ENCODE results near the gene AKAP1. TPM values are rescaled to one million over a fixed set of nuclear protein-coding genes. Genes with fewer than 3 reads are reported as not detected.

Gene AKAP1
- total RNA-seq, 1 donor from 2014 or later: 26.4 TPM

DNA sequence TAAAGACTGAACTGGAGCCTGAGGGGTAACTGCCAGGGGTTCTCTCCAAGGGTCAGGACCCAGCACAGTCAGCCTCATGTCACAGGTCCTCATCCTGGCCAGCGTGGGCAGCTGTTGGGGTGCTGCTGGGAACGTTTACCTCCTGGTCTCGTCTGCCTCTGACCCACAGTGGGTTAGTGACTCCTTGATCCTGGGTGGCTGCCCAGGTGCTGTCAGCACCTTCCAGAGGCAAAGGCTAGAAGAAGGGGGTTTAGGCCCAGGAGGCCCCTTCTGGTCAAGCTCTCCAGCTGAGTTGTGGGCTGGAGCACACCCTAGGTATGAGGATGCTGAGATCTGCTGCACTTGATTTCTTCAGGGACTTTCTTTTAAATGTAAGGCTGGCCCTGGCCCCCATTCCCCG lies 30.3 kb downstream of the AKAP1 start:
- H3K27me3 Mint-ChIP-seq (ENCODE audit: low read depth): no peaks in the 10 kb centered on the region
- H3K4me1 Mint-ChIP-seq: peaks cover 6% of the 10 kb centered on the region

DNA sequence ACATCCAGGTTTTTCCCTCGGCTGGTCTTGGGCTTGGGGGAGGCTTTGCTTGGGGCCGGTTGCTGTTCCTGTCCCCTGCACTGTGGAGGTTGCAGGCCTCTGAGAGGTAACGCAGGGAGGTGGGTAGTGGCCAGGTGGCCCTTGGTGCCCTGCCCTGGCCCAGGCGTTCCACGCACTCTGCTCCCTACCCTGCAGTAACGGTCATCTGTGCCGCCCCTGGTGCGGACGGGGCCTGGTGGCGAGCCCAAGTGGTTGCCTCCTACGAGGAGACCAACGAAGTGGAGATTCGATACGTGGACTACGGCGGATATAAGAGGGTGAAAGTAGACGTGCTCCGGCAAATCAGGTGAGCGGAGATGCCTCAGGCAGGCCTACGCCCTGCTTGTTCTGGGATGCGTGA lies 30.9 kb downstream of the AKAP1 start:
- no peaks in the 10 kb centered on the region for H3K27me3 Mint-ChIP-seq (ENCODE audit: low read depth)
- DNase-seq (ENCODE audit: low spot score in 2 of 2, unreplicated experiment in 2 of 2): no peak
- H3K4me3 Mint-ChIP-seq: no peak overlapping the region
- peaks cover 33% of the 10 kb centered on the region for H3K36me3 Mint-ChIP-seq
- H3K4me1 Mint-ChIP-seq: peaks cover 2% of the 10 kb centered on the region
- no peak overlapping the region for H3K27ac Mint-ChIP-seq
- TF ChIP-seq, protein P1, sequence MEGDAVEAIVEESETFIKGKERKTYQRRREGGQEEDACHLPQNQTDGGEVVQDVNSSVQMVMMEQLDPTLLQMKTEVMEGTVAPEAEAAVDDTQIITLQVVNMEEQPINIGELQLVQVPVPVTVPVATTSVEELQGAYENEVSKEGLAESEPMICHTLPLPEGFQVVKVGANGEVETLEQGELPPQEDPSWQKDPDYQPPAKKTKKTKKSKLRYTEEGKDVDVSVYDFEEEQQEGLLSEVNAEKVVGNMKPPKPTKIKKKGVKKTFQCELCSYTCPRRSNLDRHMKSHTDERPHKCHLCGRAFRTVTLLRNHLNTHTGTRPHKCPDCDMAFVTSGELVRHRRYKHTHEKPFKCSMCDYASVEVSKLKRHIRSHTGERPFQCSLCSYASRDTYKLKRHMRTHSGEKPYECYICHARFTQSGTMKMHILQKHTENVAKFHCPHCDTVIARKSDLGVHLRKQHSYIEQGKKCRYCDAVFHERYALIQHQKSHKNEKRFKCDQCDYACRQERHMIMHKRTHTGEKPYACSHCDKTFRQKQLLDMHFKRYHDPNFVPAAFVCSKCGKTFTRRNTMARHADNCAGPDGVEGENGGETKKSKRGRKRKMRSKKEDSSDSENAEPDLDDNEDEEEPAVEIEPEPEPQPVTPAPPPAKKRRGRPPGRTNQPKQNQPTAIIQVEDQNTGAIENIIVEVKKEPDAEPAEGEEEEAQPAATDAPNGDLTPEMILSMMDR (IDR thresholded peaks at IDR 0.05; ENCODE audit: unreplicated experiment): no peak
- no peaks in the 10 kb centered on the region for H3K9me3 Mint-ChIP-seq

More for the DNA sequence above, 30.3 kb downstream of the AKAP1 start:
- no peak for DNase-seq (ENCODE audit: low spot score in 2 of 2, unreplicated experiment in 2 of 2)
- TF ChIP-seq, protein P1 (IDR thresholded peaks at IDR 0.05; ENCODE audit: unreplicated experiment): no peak
- no peaks in the 10 kb centered on the region for H3K9me3 Mint-ChIP-seq
- no peak overlapping the region for H3K4me3 Mint-ChIP-seq
- no peak overlapping the region for H3K27ac Mint-ChIP-seq
- peaks cover 30% of the 10 kb centered on the region for H3K36me3 Mint-ChIP-seq

DNA sequence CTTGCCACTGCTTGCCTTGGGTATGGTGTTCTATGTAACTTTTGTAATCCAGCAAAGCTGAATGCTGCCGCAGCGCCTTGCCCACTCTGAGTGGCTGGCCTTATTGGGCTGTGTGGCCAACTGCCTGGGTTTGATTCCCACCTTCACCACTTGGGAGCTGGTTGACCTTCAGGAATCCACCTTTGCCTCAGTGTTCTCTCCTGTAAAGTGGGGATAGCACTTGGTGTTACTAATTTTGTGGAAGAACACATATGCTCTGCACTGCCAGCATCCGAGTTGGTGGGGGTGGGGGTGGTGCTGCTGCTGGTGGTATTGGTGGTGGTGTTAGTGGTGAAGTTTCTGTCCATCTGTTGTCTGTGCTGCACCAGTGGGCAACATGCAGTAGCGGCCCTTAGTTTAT lies 32.8 kb downstream of the AKAP1 start:
- H3K36me3 Mint-ChIP-seq: peaks cover 27% of the 10 kb centered on the region
- H3K4me3 Mint-ChIP-seq: no peak overlapping the region
- TF ChIP-seq, protein P1 (IDR thresholded peaks at IDR 0.05; ENCODE audit: unreplicated experiment): no peak
- no peak for DNase-seq (ENCODE audit: low spot score in 2 of 2, unreplicated experiment in 2 of 2)
- H3K27ac Mint-ChIP-seq: no peak overlapping the region
- no peaks in the 10 kb centered on the region for H3K9me3 Mint-ChIP-seq
- H3K4me1 Mint-ChIP-seq: peaks cover 12% of the 10 kb centered on the region
- no peaks in the 10 kb centered on the region for H3K27me3 Mint-ChIP-seq (ENCODE audit: low read depth)

DNA sequence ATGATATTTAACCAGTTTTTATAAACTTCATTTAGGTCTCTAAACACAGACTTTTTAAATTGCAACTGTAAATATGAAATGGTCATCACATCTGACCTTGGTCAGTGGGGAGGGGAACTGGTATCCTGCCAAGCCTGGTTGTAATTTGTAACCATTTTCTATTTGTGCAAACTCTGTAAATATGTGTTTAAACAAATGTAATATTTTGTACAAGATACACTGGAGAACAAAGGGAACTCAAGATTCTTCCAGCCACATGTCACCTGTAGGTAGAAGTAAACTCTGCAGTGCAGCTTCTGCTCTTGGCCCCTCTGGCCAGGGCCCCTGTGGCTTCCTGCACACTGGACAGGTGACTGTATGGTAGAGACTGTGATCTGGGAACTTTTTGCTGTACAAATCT lies 35.8 kb downstream of the AKAP1 start:
- Mint-ChIP-seq H3K9me3 (no peaks in the 10 kb centered on the region), H3K4me3 (no peak overlapping the region), H3K27ac (no peak overlapping the region), H3K27me3 (ENCODE audit: low read depth) (no peaks in the 10 kb centered on the region), H3K36me3 (peaks cover 27% of the 10 kb centered on the region), H3K4me1 (peaks cover 12% of the 10 kb centered on the region)
- TF ChIP-seq, protein P1 (IDR thresholded peaks at IDR 0.05; ENCODE audit: unreplicated experiment): no peak
- DNase-seq (ENCODE audit: low spot score in 2 of 2, unreplicated experiment in 2 of 2): no peak

DNA sequence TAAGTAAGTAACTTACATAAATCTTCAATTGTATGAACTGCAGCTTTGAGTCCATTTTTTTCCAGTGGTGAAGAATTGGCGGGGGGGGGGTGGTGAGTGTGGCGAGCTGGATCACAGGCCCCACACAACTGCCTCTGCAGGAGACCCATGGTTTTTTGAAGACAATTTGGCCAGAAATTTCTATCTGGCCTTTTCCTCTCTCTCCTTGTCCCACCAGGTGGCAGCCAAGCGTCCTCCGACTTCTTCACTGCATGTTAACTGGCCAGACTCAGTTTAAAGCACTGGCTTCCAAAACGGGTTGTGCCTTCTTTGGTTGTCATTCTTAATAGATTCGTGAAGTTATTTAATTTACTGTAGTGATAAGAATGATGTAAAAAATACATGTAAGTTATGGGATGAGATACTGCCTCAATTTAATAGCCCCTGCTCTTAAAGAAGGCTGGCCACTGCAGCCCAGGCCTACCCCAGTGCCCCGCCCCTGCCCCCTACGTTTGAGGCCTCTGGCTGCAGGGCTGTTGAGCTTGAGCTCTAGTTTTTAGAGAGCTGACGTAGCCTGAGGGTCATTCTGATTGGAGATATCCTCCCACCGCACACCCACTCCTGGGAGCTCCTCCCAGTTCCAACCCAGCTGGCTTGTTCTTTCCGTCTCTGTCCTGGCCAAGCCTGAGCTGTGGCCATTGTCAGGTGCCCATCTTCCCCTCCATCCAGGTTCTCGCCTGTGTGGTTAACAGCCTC lies 36.4 kb downstream of the AKAP1 start:
- TF ChIP-seq, protein P1 (IDR thresholded peaks at IDR 0.05; ENCODE audit: unreplicated experiment): peak; percentile 57
- Mint-ChIP-seq H3K27me3 (ENCODE audit: low read depth) (no peaks in the 10 kb centered on the region), H3K9me3 (no peaks in the 10 kb centered on the region), H3K4me3 (no peak overlapping the region), H3K27ac (no peak overlapping the region), H3K4me1 (peaks cover 12% of the 10 kb centered on the region), H3K36me3 (peaks cover 27% of the 10 kb centered on the region)
- DNase-seq (ENCODE audit: low spot score in 2 of 2, unreplicated experiment in 2 of 2): peak in 1 of 2 experiments; percentile 67
